Mucosa of descending colon (tissue), 3 donors: ENCODE data around the gene KAT2A. TPM values are rescaled to one million over a fixed set of nuclear protein-coding genes. Genes with fewer than 3 reads are reported as not detected.

ENCODE experiments used
- ATAC-seq: fragments of 200-7000 bp; cut with Tn5 transposase; one replicate; pipeline ENCODE4 v1.9.1; 2020; ENCODE audit warnings: mild to moderate bottlenecking, moderate library complexity
- DNase-seq, 3 donors: peaks; one replicate each; pipeline ENCODE4 v3.0.0-alpha.2; 2020
- H3K36me3 ChIP-seq: fragments of 200-600 bp; one replicate; pipeline ENCODE4 v1.8.0; 2021; ENCODE audit warnings: low read depth, mild to moderate bottlenecking
- H3K4me1 ChIP-seq: fragments of 200-600 bp; one replicate; pipeline ENCODE4 v1.8.0; 2021; ENCODE audit warnings: low read depth, mild to moderate bottlenecking
- H3K4me3 ChIP-seq: fragments of 200-600 bp; one replicate; pipeline ENCODE4 v1.8.0; 2021; ENCODE audit warnings: mild to moderate bottlenecking
- H3K9me3 ChIP-seq: fragments of 200-600 bp; one replicate; pipeline ENCODE4 v1.8.0; 2021; ENCODE audit warnings: mild to moderate bottlenecking
- CTCF ChIP-seq: fragments of 200-600 bp; IDR thresholded peaks from one replicate; pipeline ENCODE4 v1.8.0; 2022; ENCODE audit warnings: antibody characterized with exemption, mild to moderate bottlenecking
- intact Hi-C, 2 donors: fragments of 100-400 bp; cut with DNase I in 1 of 2; cut with micrococcal nuclease in 1 of 2; formaldehyde crosslinking; loops; one replicate each; pipeline versions ENCODE4 v1.11.0 to v1.11.1; 2022; cut with DNase I, micrococcal nuclease
- total RNA-seq, 3 donors: library from RNA; stranded (reverse); fragmentation: NEBNext Ultra II Directional in 2 of 3; extraction: Animal tissue kit (Norgen Biotek cat#: 25700) in 2 of 3; gene quantifications; one replicate each; pipeline versions ENCODE4 v1.2.1 to v1.2.4, GENCODE V29; 2021 to 2023
- donor health status: DM: no; HTN: no; CAD: no; lungs with moderate emphysema.
- donor health status: DM: no; HTN: no; CAD: no.
- donor health status: DM: no; HTN: yes; CAD: no.

Gene KAT2A
- total RNA-seq, 3 donors from 2014 or later: 21.6 to 47.8 (median 31.4) TPM

GRCh38 chr17:42090964-42091790 lies 30.0 kb downstream of the KAT2A start:
- ATAC-seq (no peak), DNase-seq (peak in 1 of 3 donors; percentile 2)
- TF ChIP-seq CTCF: no peak
- intact Hi-C loops: no loop called here
- Histone ChIP-seq H3K4me1 (no peaks in the 10 kb centered on the region), H3K36me3 (no peaks in the 10 kb centered on the region), H3K4me3 (no peak overlapping the region), H3K9me3 (no peaks in the 10 kb centered on the region)

GRCh38 chr17:42088736-42089135 lies 32.4 kb downstream of the KAT2A start:
- no peaks in the 10 kb centered on the region for H3K4me1 ChIP-seq
- TF ChIP-seq CTCF: no peak
- H3K4me3 ChIP-seq: no peak overlapping the region
- H3K9me3 ChIP-seq: no peaks in the 10 kb centered on the region
- ATAC-seq (no peak), DNase-seq (peak in 1 of 3 donors; percentile 15)
- intact Hi-C loops: no loop called here
- no peaks in the 10 kb centered on the region for H3K36me3 ChIP-seq

- peak in 1 of 3 donors; percentile 40 for DNase-seq
- intact Hi-C loops: no loop called here
Measured at GRCh38 chr17:42087736-42088705, 33.1 kb downstream of the KAT2A start.

GRCh38 chr17:42087042-42087701 lies 34.0 kb downstream of the KAT2A start:
- TF ChIP-seq CTCF: no peak
- H3K4me1 ChIP-seq: no peaks in the 10 kb centered on the region
- ATAC-seq: no peak
- intact Hi-C loops: no loop called here
- peak in 1 of 3 donors; percentile 2 for DNase-seq
- H3K9me3 ChIP-seq: no peaks in the 10 kb centered on the region
- H3K36me3 ChIP-seq: no peaks in the 10 kb centered on the region
- H3K4me3 ChIP-seq: no peak overlapping the region

More at GRCh38 chr17:42087736-42088705, 33.1 kb downstream of the KAT2A start:
- no peak for TF ChIP-seq CTCF
- Histone ChIP-seq H3K4me1 (no peaks in the 10 kb centered on the region), H3K4me3 (no peak overlapping the region), H3K9me3 (no peaks in the 10 kb centered on the region), H3K36me3 (no peaks in the 10 kb centered on the region)
- ATAC-seq: peak; percentile 55

GRCh38 chr17:42081516-42082129 lies 39.5 kb downstream of the KAT2A start:
- Histone ChIP-seq H3K4me3 (no peak overlapping the region), H3K36me3 (no peaks in the 10 kb centered on the region), H3K4me1 (no peaks in the 10 kb centered on the region), H3K9me3 (no peaks in the 10 kb centered on the region)
- no peak for TF ChIP-seq CTCF
- DNase-seq: no peak
- intact Hi-C loops: no loop called here
- peak; percentile 52 for ATAC-seq
